ENCODE data around the gene ELFN2. TPM values are rescaled to one million over a fixed set of nuclear protein-coding genes. Genes with fewer than 3 reads are reported as not detected.

The ELFN2 gene
- total RNA-seq, 1 donor from 2014 or later: 0.97 TPM

GRCh38 chr22:37379085-37379484, 48.2 kb downstream of the ELFN2 start:
- Mint-ChIP-seq H3K27ac (ENCODE audit: unreplicated experiment) (no peak overlapping the region), H3K36me3 (ENCODE audit: unreplicated experiment) (no peaks in the 10 kb centered on the region), H3K27me3 (ENCODE audit: unreplicated experiment) (peaks cover 30% of the 10 kb centered on the region), H3K4me1 (ENCODE audit: unreplicated experiment) (peaks cover 3% of the 10 kb centered on the region), H3K9me3 (ENCODE audit: unreplicated experiment) (no peaks in the 10 kb centered on the region), H3K4me3 (ENCODE audit: unreplicated experiment) (no peak overlapping the region)
- no peak for TF ChIP-seq CTCF (IDR thresholded peaks at IDR 0.05)
- no peak for DNase-seq (ENCODE audit: extremely low spot score, unreplicated experiment)

- H3K9me3 Mint-ChIP-seq (ENCODE audit: unreplicated experiment): no peaks in the 10 kb centered on the region
- no peak overlapping the region for H3K27ac Mint-ChIP-seq (ENCODE audit: unreplicated experiment)
- peaks cover 3% of the 10 kb centered on the region for H3K4me1 Mint-ChIP-seq (ENCODE audit: unreplicated experiment)
- TF ChIP-seq CTCF (IDR thresholded peaks at IDR 0.05): no peak
- DNase-seq (ENCODE audit: extremely low spot score, unreplicated experiment): no peak
- H3K36me3 Mint-ChIP-seq (ENCODE audit: unreplicated experiment): no peaks in the 10 kb centered on the region
- H3K27me3 Mint-ChIP-seq (ENCODE audit: unreplicated experiment): peaks cover 30% of the 10 kb centered on the region
- no peak overlapping the region for H3K4me3 Mint-ChIP-seq (ENCODE audit: unreplicated experiment)
Observed at GRCh38 chr22:37378642-37379058, 48.6 kb downstream of the ELFN2 start.

- no peaks in the 10 kb centered on the region for H3K36me3 Mint-ChIP-seq (ENCODE audit: unreplicated experiment)
- no peak overlapping the region for H3K27ac Mint-ChIP-seq (ENCODE audit: unreplicated experiment)
- no peak for TF ChIP-seq CTCF (IDR thresholded peaks at IDR 0.05)
- H3K4me1 Mint-ChIP-seq (ENCODE audit: unreplicated experiment): peaks cover 3% of the 10 kb centered on the region
- DNase-seq (ENCODE audit: extremely low spot score, unreplicated experiment): no peak
- peaks cover 30% of the 10 kb centered on the region for H3K27me3 Mint-ChIP-seq (ENCODE audit: unreplicated experiment)
- H3K9me3 Mint-ChIP-seq (ENCODE audit: unreplicated experiment): no peaks in the 10 kb centered on the region
- H3K4me3 Mint-ChIP-seq (ENCODE audit: unreplicated experiment): no peak overlapping the region
Observed at GRCh38 chr22:37377927-37378326, 49.4 kb downstream of the ELFN2 start.

GRCh38 chr22:37377138-37377537, 50.1 kb downstream of the ELFN2 start:
- Mint-ChIP-seq H3K27ac (ENCODE audit: unreplicated experiment) (no peak overlapping the region), H3K9me3 (ENCODE audit: unreplicated experiment) (no peaks in the 10 kb centered on the region)

GRCh38 chr22:37376643-37377042, 50.6 kb downstream of the ELFN2 start:
- no peak for TF ChIP-seq CTCF (IDR thresholded peaks at IDR 0.05)
- Mint-ChIP-seq H3K36me3 (ENCODE audit: unreplicated experiment) (no peaks in the 10 kb centered on the region), H3K27me3 (ENCODE audit: unreplicated experiment) (peaks cover 30% of the 10 kb centered on the region), H3K4me3 (ENCODE audit: unreplicated experiment) (no peak overlapping the region), H3K27ac (ENCODE audit: unreplicated experiment) (no peak overlapping the region), H3K9me3 (ENCODE audit: unreplicated experiment) (no peaks in the 10 kb centered on the region), H3K4me1 (ENCODE audit: unreplicated experiment) (peaks cover 3% of the 10 kb centered on the region)
- DNase-seq (ENCODE audit: extremely low spot score, unreplicated experiment): no peak

More at GRCh38 chr22:37377138-37377537, 50.1 kb downstream of the ELFN2 start:
- no peak overlapping the region for H3K4me3 Mint-ChIP-seq (ENCODE audit: unreplicated experiment)
- TF ChIP-seq CTCF (IDR thresholded peaks at IDR 0.05): no peak
- peaks cover 30% of the 10 kb centered on the region for H3K27me3 Mint-ChIP-seq (ENCODE audit: unreplicated experiment)
- H3K36me3 Mint-ChIP-seq (ENCODE audit: unreplicated experiment): no peaks in the 10 kb centered on the region
- DNase-seq (ENCODE audit: extremely low spot score, unreplicated experiment): no peak
- H3K4me1 Mint-ChIP-seq (ENCODE audit: unreplicated experiment): peaks cover 3% of the 10 kb centered on the region

Data from osteocyte (in vitro differentiated cells).